Right lobe of liver (tissue), 6 donors: Measurements from ENCODE around the gene GNAQ. TPM values are rescaled to one million over a fixed set of nuclear protein-coding genes. Genes with fewer than 3 reads are reported as not detected.

Experiments used
- ATAC-seq, 4 donors: fragments of 200-7000 bp; cut with Tn5 transposase; one replicate each; pipeline ENCODE4 v1.9.1; 2020; ENCODE audit warnings: mild to moderate bottlenecking in 4 of 4, moderate library complexity in 4 of 4
- DNase-seq, 3 donors: peaks; one replicate each; pipeline ENCODE4 v3.0.0-alpha.2; 2020
- H3K27ac ChIP-seq, 3 donors: fragments of 200-600 bp; one replicate each; pipeline ENCODE4 v1.8.0; 2022
- H3K27me3 ChIP-seq, 2 donors: fragments of 200-600 bp; one replicate each; pipeline ENCODE4 v1.8.0; 2022
- H3K36me3 ChIP-seq, 4 donors: fragments of 200-600 bp; sonication (generic) in 1 of 4; one replicate each; pipeline versions ENCODE4 v1.5.1 to v1.8.0; 2017 to 2022; ENCODE audit warnings: control low read depth in 1 of 4
- H3K4me1 ChIP-seq, 4 donors: fragments of 200-600 bp; sonication (generic) in 1 of 4; one replicate each; pipeline versions ENCODE4 v1.5.1 to v1.8.0; 2017 to 2022; ENCODE audit warnings: control low read depth in 1 of 4
- H3K4me3 ChIP-seq, 3 donors: fragments of 200-600 bp; one replicate each; pipeline ENCODE4 v1.8.0; 2022
- H3K9me3 ChIP-seq, 4 donors: fragments of 200-600 bp; sonication (generic) in 1 of 4; one replicate each; pipeline versions ENCODE4 v1.5.1 to v1.8.0; 2017 to 2022; ENCODE audit warnings: control low read depth in 1 of 4
- CTCF ChIP-seq, 4 donors: fragments of 200-600 bp in 3 of 4; fragments of 450-650 bp in 1 of 4; IDR thresholded peaks; one replicate each; pipeline versions ENCODE4 v1.5.1 to v1.8.0; 2016 to 2022; ENCODE audit warnings: antibody characterized with exemption in 4 of 4, mild to moderate bottlenecking in 2 of 4
- POLR2A ChIP-seq: fragments of 450-650 bp; IDR thresholded peaks from one replicate; pipeline ENCODE4 v1.6.1; 2017; ENCODE audit warnings: antibody characterized with exemption, mild to moderate bottlenecking
- WGBS: methylation state at CpG from one replicate; pipeline ENCODE4 v1.1.6; 2018; ENCODE audit warnings: low coverage, low lambda C conversion rate; ENCODE audit not compliant: insufficient coverage; ENCODE audit errors: missing lambda C conversion rate; 5-methylcytosine and 5-hydroxymethylcytosine counted together
- intact Hi-C, 2 donors: fragments of 100-400 bp; cut with DNase I; formaldehyde crosslinking; loops; one replicate each; pipeline versions ENCODE4 v1.11.2 to v1.14.1; 2022
- total RNA-seq, 6 experiments: library from RNA; depleted of rRNA in 2 of 6; stranded (reverse); fragments of >200 nt in 2 of 6; fragmentation: NEBNext Ultra II Directional in 3 of 6; extraction: Animal tissue kit (Norgen Biotek cat#: 25700) in 3 of 6; gene quantifications; one replicate each; pipeline versions ENCODE4 v1.1.0 to v1.2.4, GENCODE V29; 2016 to 2023
- donor health status: DM: no; HTN: yes; CAD: no.
- donor health status: DM: no; HTN: no; CAD: no.
- donor health status: DM: no; HTN: no; CAD: no.
- donor health status: DM: no; HTN: yes; CAD: no.
- donor health status: DM: no; HTN: yes; CAD: no.

The GNAQ gene
- total RNA-seq, 6 experiments from 2014 or later: 15.8 to 28.7 (median 21.6) TPM

- H3K36me3 ChIP-seq: no peaks in the 10 kb centered on the region
- no peak for DNase-seq
- no peak overlapping the region for H3K4me3 ChIP-seq
- H3K27me3 ChIP-seq: no peaks in the 10 kb centered on the region
- H3K4me1 ChIP-seq: no peaks in the 10 kb centered on the region
- H3K27ac ChIP-seq: no peak overlapping the region
- ATAC-seq: no peak
- intact Hi-C loops: no loop called here
- H3K9me3 ChIP-seq: no peaks in the 10 kb centered on the region
- TF ChIP-seq CTCF (IDR thresholded peaks at IDR 0.05) (no peak), POLR2A (no peak)
These were observed 200.9 kb downstream of the GNAQ start for GRCh38 chr9:77830618-77831285.

GRCh38 chr9:77829420-77829819 lies 202.2 kb downstream of the GNAQ start:
- whole genome bisulfite sequencing: 91% methylated on average over 4 of the region's 4 CpGs

GRCh38 chr9:77827104-77827784 lies 204.4 kb downstream of the GNAQ start:
- 63% methylated on average over 6 of the region's 6 CpGs for WGBS
- peak; percentile 23 to 64 (median 49) for ATAC-seq
- intact Hi-C loops: no loop called here

More at GRCh38 chr9:77829420-77829819, 202.2 kb downstream of the GNAQ start:
- Histone ChIP-seq H3K4me1 (no peaks in the 10 kb centered on the region), H3K27ac (no peak overlapping the region), H3K36me3 (no peaks in the 10 kb centered on the region), H3K27me3 (no peaks in the 10 kb centered on the region), H3K4me3 (no peak overlapping the region), H3K9me3 (no peaks in the 10 kb centered on the region)
- TF ChIP-seq POLR2A: no peak
- TF ChIP-seq CTCF (IDR thresholded peaks at IDR 0.05): no peak
- no peak for DNase-seq
- intact Hi-C loops: no loop called here
- ATAC-seq: no peak

GRCh38 chr9:77826621-77827020 lies 205.0 kb downstream of the GNAQ start:
- Histone ChIP-seq H3K27me3 (no peaks in the 10 kb centered on the region), H3K9me3 (no peaks in the 10 kb centered on the region), H3K4me1 (no peaks in the 10 kb centered on the region), H3K27ac (no peak overlapping the region), H3K4me3 (no peak overlapping the region), H3K36me3 (no peaks in the 10 kb centered on the region)
- 82% methylated on average over 5 of the region's 5 CpGs for WGBS
- DNase-seq: no peak
- intact Hi-C loops: no loop called here
- no peak for ATAC-seq
- TF ChIP-seq CTCF (IDR thresholded peaks at IDR 0.05) (no peak), POLR2A (no peak)

More at GRCh38 chr9:77827104-77827784, 204.4 kb downstream of the GNAQ start:
- no peak overlapping the region for H3K27ac ChIP-seq
- H3K36me3 ChIP-seq: no peaks in the 10 kb centered on the region
- no peak for DNase-seq
- no peaks in the 10 kb centered on the region for H3K9me3 ChIP-seq
- TF ChIP-seq POLR2A: no peak
- TF ChIP-seq CTCF (IDR thresholded peaks at IDR 0.05): no peak
- no peaks in the 10 kb centered on the region for H3K27me3 ChIP-seq
- no peaks in the 10 kb centered on the region for H3K4me1 ChIP-seq
- H3K4me3 ChIP-seq: no peak overlapping the region
